PC-3 (cell line): ENCODE results near the gene GRP. TPM values are rescaled to one million over a fixed set of nuclear protein-coding genes. Genes with fewer than 3 reads are reported as not detected.

Experiments
- ATAC-seq: fragments of 200-7000 bp; cut with Tn5 transposase; 2 replicates; pipeline ENCODE4 v1.9.1; 2020; ENCODE audit warnings: mild to moderate bottlenecking, moderate library complexity
- BruUV-seq: library from RNA; stranded (reverse); fragments of 400-500 nt; replicated peaks from 2 replicates; lab custom pipeline; 2021; lab: Mats Ljungman, UMichigan
- CTCF ChIA-PET: fragments of 300-600 bp; sonication (Branson Sonifier 250); formaldehyde crosslinking; loops from one replicate; lab custom pipeline; 2022; ENCODE audit warnings: antibody characterized with exemption; lab: Charles Lee
- POLR2A ChIA-PET: fragments of 300-600 bp; sonication (Branson Sonifier 250); formaldehyde crosslinking; loops from one replicate; lab custom pipeline; 2022; ENCODE audit warnings: antibody characterized with exemption; ENCODE audit not compliant: unreplicated experiment; lab: Charles Lee
- DNase-seq: peaks from one replicate; pipeline ENCODE4 v3.0.0-alpha.2; 2015
- H2AFZ ChIP-seq: fragments of 300-600 bp; sonication (generic); 2 replicates; pipeline ENCODE4 v1.6.0; 2016; ENCODE audit warnings: antibody characterized with exemption, low read length
- H3F3A ChIP-seq: fragments of 300-600 bp; sonication (generic); one replicate; pipeline ENCODE4 v1.6.0; 2017; ENCODE audit warnings: antibody characterized with exemption, low read length, control low read depth, mild to moderate bottlenecking; ENCODE audit not compliant: unreplicated experiment
- H3K27ac ChIP-seq: fragments of 300-600 bp; sonication (generic); 2 replicates; pipeline ENCODE4 v1.5.1; 2016; ENCODE audit warnings: mild to moderate bottlenecking, low read length
- H3K27me3 ChIP-seq: fragments of 300-600 bp; sonication (generic); 2 replicates; pipeline ENCODE4 v1.6.1; 2016; ENCODE audit warnings: low read length, mixed read lengths
- H3K36me3 ChIP-seq: fragments of 300-600 bp; sonication (generic); 2 replicates; pipeline ENCODE4 v1.6.1; 2016; ENCODE audit warnings: low read depth, mixed run types, low read length, mixed read lengths
- H3K4me1 ChIP-seq: fragments of 300-600 bp; sonication (generic); 2 replicates; pipeline ENCODE4 v1.5.1; 2016; ENCODE audit warnings: low read length; ENCODE audit not compliant: insufficient read depth
- H3K4me2 ChIP-seq: fragments of 300-600 bp; sonication (generic); 2 replicates; pipeline ENCODE4 v1.6.0; 2016; ENCODE audit warnings: low read length
- H3K4me3 ChIP-seq: fragments of 300-600 bp; sonication (generic); 2 replicates; pipeline ENCODE4 v1.5.1; 2016; ENCODE audit warnings: mild to moderate bottlenecking, low read length, mixed read lengths
- H3K79me2 ChIP-seq: fragments of 300-600 bp; sonication (generic); 2 replicates; pipeline ENCODE4 v1.6.1; 2017; ENCODE audit warnings: low read length, mixed read lengths
- H3K9ac ChIP-seq: fragments of 300-600 bp; sonication (generic); 2 replicates; pipeline ENCODE4 v1.6.0; 2016; ENCODE audit warnings: mild to moderate bottlenecking, low read length
- H3K9me2 ChIP-seq: fragments of 300-600 bp; sonication (generic); replicated peaks from 2 replicates; pipeline ENCODE4 v1.6.1; 2016; ENCODE audit warnings: mixed run types, low read length, mixed read lengths
- H3K9me3 ChIP-seq: fragments of 300-600 bp; sonication (generic); 2 replicates; pipeline ENCODE4 v1.6.1; 2016; ENCODE audit warnings: low read length, mixed read lengths
- H4K20me1 ChIP-seq: fragments of 300-600 bp; sonication (generic); 2 replicates; pipeline ENCODE4 v1.6.1; 2016; ENCODE audit warnings: low read length, mixed read lengths
- CTCF ChIP-seq: fragments of 300-600 bp; sonication (generic); conservative IDR thresholded peaks from 2 replicates; pipeline ENCODE4 v1.5.1; 2017; ENCODE audit warnings: antibody characterized with exemption, low read depth, mild to moderate bottlenecking, low read length
- EZH2 ChIP-seq: fragments of 300-600 bp; sonication (generic); IDR thresholded peaks from one replicate; pipeline ENCODE4 v1.6.1; 2017; ENCODE audit warnings: antibody characterized with exemption, mild to moderate bottlenecking, low read length; ENCODE audit not compliant: unreplicated experiment
- EZH2phosphoT487 ChIP-seq: fragments of 300-600 bp; sonication (generic); IDR thresholded peaks from 2 replicates; pipeline ENCODE4 v1.6.1; 2018; ENCODE audit warnings: mild to moderate bottlenecking, antibody characterized with exemption, low read length, borderline replicate concordance
- intact Hi-C: fragments of 100-400 bp; cut with micrococcal nuclease; formaldehyde crosslinking; loops from 2 replicates; pipeline ENCODE4 v1.9.0; 2023
- total RNA-seq: library from RNA; depleted of rRNA; stranded (reverse); fragments of >200 nt; gene quantifications from 2 replicates; pipeline ENCODE4 v1.2.3, GENCODE V29; 2014

Gene GRP
- total RNA-seq, 1 experiment from 2014 or later: not detected

- no peak overlapping the region for H3K9ac ChIP-seq
- POLR2A ChIA-PET: no interaction called here
- intact Hi-C loops: no loop called here
- H3K9me2 ChIP-seq: no peaks in the 10 kb centered on the region
- H3K4me3 ChIP-seq: no peak overlapping the region
- peaks cover 22% of the 10 kb centered on the region for H3K27me3 ChIP-seq
- no peak for DNase-seq
- H3K4me1 ChIP-seq: no peaks in the 10 kb centered on the region
- no peaks in the 10 kb centered on the region for H4K20me1 ChIP-seq
- TF ChIP-seq CTCF (no peak), EZH2 (no peak), EZH2phosphoT487 (no peak)
- no TSS peak for BruUV-seq
- ATAC-seq: no peak
- H2AFZ ChIP-seq: no peak overlapping the region
- CTCF ChIA-PET: interaction anchor here (0.7 kb wide), 1 partner anchor 88 kb away, joined by 3 read pairs; no protein-coding TSS in a partner anchor
- no peak overlapping the region for H3K4me2 ChIP-seq
- no peak overlapping the region for H3K27ac ChIP-seq
- H3K79me2 ChIP-seq: no peaks in the 10 kb centered on the region
- no peaks in the 10 kb centered on the region for H3K9me3 ChIP-seq
- H3K36me3 ChIP-seq: no peaks in the 10 kb centered on the region
- H3F3A ChIP-seq: no peaks in the 10 kb centered on the region
These were observed 39.7 kb upstream of the GRP start for GRCh38 chr18:59180150-59180845.

GRCh38 chr18:59182673-59183072 lies 37.3 kb upstream of the GRP start:
- no peak for DNase-seq
- no peak overlapping the region for H3K4me3 ChIP-seq
- H3K79me2 ChIP-seq: no peaks in the 10 kb centered on the region
- CTCF ChIA-PET: no interaction called here
- H3K27ac ChIP-seq: no peak overlapping the region
- no peaks in the 10 kb centered on the region for H3K9me3 ChIP-seq
- no peaks in the 10 kb centered on the region for H3F3A ChIP-seq
- H3K9ac ChIP-seq: no peak overlapping the region
- no peak for ATAC-seq
- intact Hi-C loops: no loop called here
- no peak overlapping the region for H2AFZ ChIP-seq
- POLR2A ChIA-PET: no interaction called here
- no peaks in the 10 kb centered on the region for H3K36me3 ChIP-seq
- no TSS peak for BruUV-seq
- no peaks in the 10 kb centered on the region for H3K4me1 ChIP-seq
- no peaks in the 10 kb centered on the region for H3K9me2 ChIP-seq
- peaks cover 22% of the 10 kb centered on the region for H3K27me3 ChIP-seq
- H3K4me2 ChIP-seq: no peak overlapping the region
- H4K20me1 ChIP-seq: no peaks in the 10 kb centered on the region
- TF ChIP-seq EZH2phosphoT487 (no peak), CTCF (no peak), EZH2 (no peak)

- Histone ChIP-seq H3K9me2 (no peaks in the 10 kb centered on the region), H3K4me2 (no peak overlapping the region), H4K20me1 (no peaks in the 10 kb centered on the region), H3K79me2 (no peaks in the 10 kb centered on the region), H3K27ac (no peak overlapping the region), H3K27me3 (peaks cover 12% of the 10 kb centered on the region), H3F3A (no peaks in the 10 kb centered on the region), H3K9me3 (no peaks in the 10 kb centered on the region), H3K9ac (no peak overlapping the region), H3K4me1 (no peaks in the 10 kb centered on the region), H3K36me3 (no peaks in the 10 kb centered on the region), H3K4me3 (no peak overlapping the region), H2AFZ (no peak overlapping the region)
- BruUV-seq: no TSS peak
- CTCF ChIA-PET: no interaction called here
- no peak for DNase-seq
- POLR2A ChIA-PET: no interaction called here
- ATAC-seq: no peak
- no peak for TF ChIP-seq EZH2
- no peak for TF ChIP-seq CTCF
- no peak for TF ChIP-seq EZH2phosphoT487
- intact Hi-C loops: no loop called here
These were observed 30.9 kb upstream of the GRP start for GRCh38 chr18:59189008-59189407.
